ENCODE measurements around the gene AUP1. TPM values are rescaled to one million over a fixed set of nuclear protein-coding genes. Genes with fewer than 3 reads are reported as not detected.

Gene AUP1
- total and polyA plus RNA-seq, 2 experiments from 2014 or later, result 121 to 195 TPM

DNA sequence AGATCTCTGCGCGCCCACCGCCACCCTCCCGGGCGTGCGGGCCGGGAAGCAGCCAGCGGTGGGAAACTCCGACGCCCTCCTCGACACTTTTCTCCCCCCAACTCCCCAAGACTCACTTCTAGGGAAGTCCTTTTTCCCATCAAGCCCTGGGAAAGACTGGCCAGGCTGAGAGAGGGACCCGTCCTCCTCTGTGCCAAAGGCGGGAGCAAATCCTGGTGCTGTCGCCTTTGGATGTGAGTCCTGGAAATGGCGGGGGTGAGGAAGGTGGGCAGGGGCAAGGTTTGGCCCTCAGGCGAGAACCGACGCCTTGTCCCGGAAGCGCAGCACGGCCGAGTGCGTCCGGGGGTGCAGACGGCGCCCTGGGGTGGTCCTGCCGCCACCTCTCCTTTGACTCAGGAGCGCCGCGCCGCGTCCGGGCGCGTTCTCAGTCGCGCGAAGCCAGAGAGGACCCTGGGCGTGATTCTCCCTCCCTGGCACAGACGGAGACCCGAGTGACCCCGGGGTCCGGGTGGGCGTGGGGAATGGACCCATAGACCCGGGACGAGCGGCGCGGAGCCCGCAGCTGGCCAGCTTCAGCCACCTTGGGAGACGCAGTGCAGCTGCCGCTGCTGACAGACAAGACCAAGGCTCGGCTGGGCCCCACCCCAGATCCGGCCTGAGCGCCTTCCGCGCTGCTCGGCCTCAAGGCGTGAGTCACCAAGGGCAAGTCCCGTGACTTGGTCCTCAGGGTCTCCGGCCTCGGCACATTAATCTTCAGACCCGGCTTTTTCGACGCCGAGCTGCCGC lies 26.6 kb downstream of the AUP1 start:
- Histone ChIP-seq H2AFZ (peak overlapping the region; percentile 80), H3K4me3 (peak overlapping the region; percentile 40), H3K27me3 (peaks cover 35% of the 10 kb centered on the region), H3K4me1 (ENCODE audit: insufficient read depth) (peaks cover 57% of the 10 kb centered on the region), H4K20me1 (ENCODE audit: insufficient read depth, poor library complexity, severe bottlenecking) (no peaks in the 10 kb centered on the region), H3K9me3 (ENCODE audit: low read depth) (no peaks in the 10 kb centered on the region), H3K27ac (peak overlapping the region; percentile 99), H3K36me3 (replicated peaks; ENCODE audit: insufficient read depth, low read depth) (no peaks in the 10 kb centered on the region), H3K9me2 (replicated peaks; ENCODE audit: insufficient read depth) (no peaks in the 10 kb centered on the region), H3K79me2 (peaks cover 40% of the 10 kb centered on the region), H3K4me2 (peak overlapping the region; percentile 92)
- TF ChIP-seq EZH2 (IDR thresholded peaks at IDR 0.05; ENCODE audit: borderline replicate concordance), result peak; percentile 61
- TF ChIP-seq, protein P1, sequence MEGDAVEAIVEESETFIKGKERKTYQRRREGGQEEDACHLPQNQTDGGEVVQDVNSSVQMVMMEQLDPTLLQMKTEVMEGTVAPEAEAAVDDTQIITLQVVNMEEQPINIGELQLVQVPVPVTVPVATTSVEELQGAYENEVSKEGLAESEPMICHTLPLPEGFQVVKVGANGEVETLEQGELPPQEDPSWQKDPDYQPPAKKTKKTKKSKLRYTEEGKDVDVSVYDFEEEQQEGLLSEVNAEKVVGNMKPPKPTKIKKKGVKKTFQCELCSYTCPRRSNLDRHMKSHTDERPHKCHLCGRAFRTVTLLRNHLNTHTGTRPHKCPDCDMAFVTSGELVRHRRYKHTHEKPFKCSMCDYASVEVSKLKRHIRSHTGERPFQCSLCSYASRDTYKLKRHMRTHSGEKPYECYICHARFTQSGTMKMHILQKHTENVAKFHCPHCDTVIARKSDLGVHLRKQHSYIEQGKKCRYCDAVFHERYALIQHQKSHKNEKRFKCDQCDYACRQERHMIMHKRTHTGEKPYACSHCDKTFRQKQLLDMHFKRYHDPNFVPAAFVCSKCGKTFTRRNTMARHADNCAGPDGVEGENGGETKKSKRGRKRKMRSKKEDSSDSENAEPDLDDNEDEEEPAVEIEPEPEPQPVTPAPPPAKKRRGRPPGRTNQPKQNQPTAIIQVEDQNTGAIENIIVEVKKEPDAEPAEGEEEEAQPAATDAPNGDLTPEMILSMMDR (IDR thresholded peaks at IDR 0.05; ENCODE audit: poor library complexity), result peak; percentile 44
- no peak for TF ChIP-seq EZH2phosphoT487 (IDR thresholded peaks at IDR 0.05; ENCODE audit: low read depth, severe bottlenecking, unreplicated experiment)
- WGBS (ENCODE audit: low lambda C conversion rate, missing lambda C conversion rate), result 4% methylated on average over 65 of the region's 67 CpGs
- peak; percentile 92 for DNase-seq (ENCODE audit: low spot score)

DNA sequence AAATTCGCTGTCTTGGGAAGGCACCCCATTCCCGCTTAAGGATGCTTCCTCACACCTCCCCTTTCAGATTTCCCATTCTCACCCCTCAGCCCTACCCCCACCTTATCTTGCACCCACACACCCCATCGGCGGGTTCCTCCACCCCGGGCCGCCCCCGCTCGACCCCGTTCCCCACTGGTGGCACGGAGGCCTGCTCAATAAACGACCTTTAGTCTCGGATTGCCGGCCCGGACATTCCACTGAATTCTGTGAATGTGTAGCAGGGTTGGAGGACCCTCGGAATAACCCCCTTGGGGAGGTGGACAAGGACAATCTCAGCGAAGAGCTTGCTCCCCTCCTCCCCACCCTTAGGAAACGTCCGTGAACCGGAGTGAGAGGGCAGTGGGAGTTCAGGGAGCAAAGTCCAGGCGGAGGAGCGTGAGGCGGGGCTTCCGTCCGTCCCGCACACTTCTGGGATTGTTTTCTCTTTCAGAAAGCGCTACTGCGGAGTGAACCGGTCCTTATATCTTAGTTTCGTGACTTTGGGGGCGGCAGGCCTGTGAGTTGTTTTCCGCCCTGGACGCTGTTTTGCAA lies 27.3 kb downstream of the AUP1 start:
- Histone ChIP-seq H3K4me3 (peak overlapping the region; percentile 40), H3K9me3 (ENCODE audit: low read depth) (no peaks in the 10 kb centered on the region), H3K36me3 (replicated peaks; ENCODE audit: insufficient read depth, low read depth) (no peaks in the 10 kb centered on the region), H3K4me1 (ENCODE audit: insufficient read depth) (peaks cover 64% of the 10 kb centered on the region), H3K27ac (peak overlapping the region; percentile 99), H3K9me2 (replicated peaks; ENCODE audit: insufficient read depth) (no peaks in the 10 kb centered on the region), H3K4me2 (peak overlapping the region; percentile 92), H3K79me2 (peaks cover 40% of the 10 kb centered on the region), H3K27me3 (peaks cover 41% of the 10 kb centered on the region), H2AFZ (peak overlapping the region; percentile 80), H4K20me1 (ENCODE audit: insufficient read depth, poor library complexity, severe bottlenecking) (no peaks in the 10 kb centered on the region)
- TF ChIP-seq EZH2 (IDR thresholded peaks at IDR 0.05; ENCODE audit: borderline replicate concordance) (peak; percentile 15), EZH2phosphoT487 (IDR thresholded peaks at IDR 0.05; ENCODE audit: low read depth, severe bottlenecking, unreplicated experiment) (no peak)
- peak; percentile 75 for DNase-seq (ENCODE audit: low spot score)
- WGBS (ENCODE audit: low lambda C conversion rate, missing lambda C conversion rate), result 17% methylated on average over 31 of the region's 32 CpGs

DNA sequence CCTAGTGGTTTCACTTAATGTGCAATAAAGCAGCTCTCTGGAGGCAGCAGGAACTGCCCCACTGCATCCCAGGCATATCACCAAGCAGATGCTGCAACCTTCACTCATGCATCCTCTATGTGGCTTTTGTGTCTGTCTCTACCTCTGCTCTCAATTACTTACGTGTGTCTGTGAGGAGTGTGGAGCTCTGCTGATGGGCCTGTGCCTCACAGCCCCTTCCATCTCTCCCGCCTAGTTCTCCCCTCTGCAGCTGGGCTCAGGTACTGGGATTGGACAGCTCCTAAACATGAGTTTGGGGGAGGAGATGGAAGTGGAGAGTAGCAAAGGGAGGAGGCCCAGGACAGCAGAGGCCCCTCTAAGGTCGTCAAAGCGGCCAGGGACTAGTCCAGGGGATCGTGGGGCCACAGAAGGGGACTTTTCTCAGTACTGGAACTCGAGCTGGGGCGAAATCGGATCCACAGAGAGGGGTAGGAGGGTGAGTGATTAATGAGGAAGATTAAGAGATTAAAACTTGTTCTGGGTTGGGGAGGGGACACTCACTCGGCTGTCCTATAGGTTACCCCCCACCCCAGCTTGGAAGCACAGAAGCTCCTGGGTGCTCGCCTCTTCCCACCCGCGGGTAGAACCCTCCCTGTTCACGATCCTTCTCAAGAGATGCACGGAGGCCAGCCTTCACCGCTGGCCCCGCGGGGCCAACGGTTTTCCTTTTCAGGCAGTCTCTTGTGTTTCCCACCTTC lies 28.0 kb downstream of the AUP1 start:
- Histone ChIP-seq H4K20me1 (ENCODE audit: insufficient read depth, poor library complexity, severe bottlenecking) (no peaks in the 10 kb centered on the region), H3K4me2 (peak overlapping the region; percentile 92), H3K9me3 (ENCODE audit: low read depth) (no peaks in the 10 kb centered on the region), H3K4me1 (ENCODE audit: insufficient read depth) (peaks cover 61% of the 10 kb centered on the region), H3K9me2 (replicated peaks; ENCODE audit: insufficient read depth) (no peaks in the 10 kb centered on the region), H2AFZ (no peak overlapping the region), H3K27ac (peak overlapping the region; percentile 99), H3K4me3 (peak overlapping the region; percentile 6), H3K36me3 (replicated peaks; ENCODE audit: insufficient read depth, low read depth) (no peaks in the 10 kb centered on the region), H3K79me2 (peaks cover 35% of the 10 kb centered on the region), H3K27me3 (peaks cover 49% of the 10 kb centered on the region)
- WGBS (ENCODE audit: low lambda C conversion rate, missing lambda C conversion rate), result 51% methylated on average over 18 of the region's 18 CpGs
- no peak for TF ChIP-seq EZH2 (IDR thresholded peaks at IDR 0.05; ENCODE audit: borderline replicate concordance)
- TF ChIP-seq, protein P1 (IDR thresholded peaks at IDR 0.05; ENCODE audit: poor library complexity), result no peak
- no peak for TF ChIP-seq EZH2phosphoT487 (IDR thresholded peaks at IDR 0.05; ENCODE audit: low read depth, severe bottlenecking, unreplicated experiment)
- DNase-seq (ENCODE audit: low spot score), result no peak

Data from hepatocyte (in vitro differentiated cells).